HG03342 (cell line): ENCODE measurements around the gene LRRC61.
"Not testable (repeated sequence)": the region's sequence is repeated elsewhere in the genome, so short reads cannot be mapped to it uniquely, and the experiment has no call there.

Experiments used
- ATAC-seq: cut with Tn5 transposase; IDR thresholded peaks from one replicate; pipeline ENCODE4 v1.9.1; 2021; ENCODE audit warnings: mild to moderate bottlenecking, moderate library complexity; ENCODE audit not compliant: unreplicated experiment

The LRRC61 gene

DNA sequence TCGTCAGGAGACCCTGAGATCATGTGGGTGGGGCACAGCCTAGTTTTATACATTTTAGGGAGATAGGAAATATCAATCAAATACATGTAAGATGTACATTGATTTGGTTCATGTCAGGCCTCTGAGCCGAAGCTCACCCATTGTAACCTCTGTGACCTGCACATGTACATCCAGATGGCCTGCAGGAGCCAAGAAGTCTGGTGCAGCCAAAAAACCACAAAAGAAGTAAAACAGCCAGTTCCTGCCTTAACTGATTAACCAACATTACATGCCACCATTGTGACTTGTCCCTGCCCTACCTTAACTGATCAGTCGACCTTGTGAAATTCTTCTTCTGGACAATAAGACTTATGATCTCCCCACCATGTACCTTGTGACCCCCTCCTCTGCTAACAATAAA is 16.0 kb upstream of the LRRC61 start:
- no peak for ATAC-seq

- no peak for ATAC-seq
Observed at GRCh38 chr7:150307904-150308303, 15.3 kb upstream of the LRRC61 start.

GRCh38 chr7:150308575-150308974 is 14.6 kb upstream of the LRRC61 start:
- ATAC-seq: no peak

GRCh38 chr7:150311146-150311545 is 12.0 kb upstream of the LRRC61 start:
- no peak for ATAC-seq

DNA sequence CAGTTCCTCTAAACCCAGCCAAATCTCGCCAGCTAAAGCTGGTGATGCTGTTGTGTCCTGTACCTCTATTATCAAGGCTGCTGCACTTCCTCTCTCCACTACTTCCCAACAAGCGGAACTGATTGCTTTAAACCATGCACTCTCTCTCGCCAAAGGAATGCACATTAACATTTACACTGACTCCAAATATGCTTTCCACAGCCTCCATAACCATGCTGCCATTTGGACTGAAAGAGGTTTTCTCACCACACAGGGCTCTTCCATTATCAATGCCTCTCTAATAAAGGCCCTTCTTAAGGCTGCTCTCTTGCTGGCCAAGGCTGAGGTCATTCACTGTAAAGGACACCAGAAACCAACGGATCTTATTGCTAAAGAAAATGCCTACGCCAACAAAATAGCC is 11.4 kb upstream of the LRRC61 start:
- ATAC-seq: no peak

DNA sequence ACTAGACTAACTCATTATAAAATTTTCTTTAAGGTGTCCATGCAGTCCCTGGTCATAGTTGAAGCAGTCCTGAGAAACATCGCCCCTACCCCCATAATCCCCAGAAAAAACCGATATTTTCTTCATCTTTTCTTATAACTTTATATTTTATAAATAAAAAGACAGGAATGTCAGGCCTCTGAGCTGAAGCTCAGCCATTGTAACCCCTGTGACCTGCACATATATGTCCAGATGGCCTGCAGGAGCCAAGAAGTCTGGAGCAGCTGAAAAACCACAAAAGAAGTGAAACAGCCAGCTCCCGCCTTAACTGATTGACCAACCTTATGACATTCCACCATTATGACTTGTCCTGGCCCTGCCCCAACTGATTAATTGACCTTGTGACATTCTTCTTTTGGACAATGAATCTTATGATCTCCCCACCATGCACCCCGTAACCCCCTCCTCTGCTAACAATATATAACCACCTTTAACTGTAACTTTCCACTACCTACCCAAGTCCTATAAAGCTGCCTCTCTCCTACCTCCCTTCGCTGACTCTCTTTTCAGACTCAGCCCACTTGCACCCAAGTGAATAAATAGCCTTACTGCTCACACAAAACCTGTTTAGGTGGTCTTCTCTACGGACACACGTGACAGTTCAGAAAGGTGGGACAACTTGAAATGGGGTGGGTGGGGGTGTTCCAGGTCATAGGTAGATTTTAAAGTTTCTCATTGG is 10.3 kb upstream of the LRRC61 start:
- not testable (repeated sequence) for ATAC-seq

- no peak for ATAC-seq
Observed at GRCh38 chr7:150313367-150313809, 9.8 kb upstream of the LRRC61 start.

- no peak for ATAC-seq
Observed at GRCh38 chr7:150313870-150314269, 9.3 kb upstream of the LRRC61 start.

DNA sequence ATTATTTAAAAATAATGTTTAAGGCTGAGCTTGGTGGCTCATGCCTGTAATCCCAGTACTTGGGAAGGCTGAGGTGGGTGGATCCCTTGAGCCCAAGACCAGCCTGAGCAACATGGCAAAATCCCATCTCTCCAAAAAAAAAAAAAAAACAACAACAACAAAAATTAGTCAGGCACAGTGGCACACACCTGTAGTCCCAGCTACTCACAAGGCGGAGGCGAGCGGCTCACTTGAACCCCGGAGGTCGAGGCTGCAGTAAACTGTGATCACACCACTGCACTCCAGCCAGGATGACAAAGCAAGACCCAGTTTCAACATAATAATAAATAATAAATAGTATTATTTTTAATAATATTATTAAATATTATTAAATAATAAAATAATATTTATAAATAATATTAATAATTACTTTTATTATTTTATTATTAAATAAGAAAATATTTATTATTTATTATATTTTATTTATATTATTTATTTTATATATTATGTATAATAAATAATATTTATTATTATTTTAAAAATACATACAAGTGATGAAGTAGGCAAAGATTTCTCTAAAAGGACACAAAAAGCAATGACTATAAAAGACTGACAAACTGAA is 8.4 kb upstream of the LRRC61 start:
- no peak for ATAC-seq

GRCh38 chr7:150316987-150317386 is 6.2 kb upstream of the LRRC61 start:
- not testable (repeated sequence) for ATAC-seq

DNA sequence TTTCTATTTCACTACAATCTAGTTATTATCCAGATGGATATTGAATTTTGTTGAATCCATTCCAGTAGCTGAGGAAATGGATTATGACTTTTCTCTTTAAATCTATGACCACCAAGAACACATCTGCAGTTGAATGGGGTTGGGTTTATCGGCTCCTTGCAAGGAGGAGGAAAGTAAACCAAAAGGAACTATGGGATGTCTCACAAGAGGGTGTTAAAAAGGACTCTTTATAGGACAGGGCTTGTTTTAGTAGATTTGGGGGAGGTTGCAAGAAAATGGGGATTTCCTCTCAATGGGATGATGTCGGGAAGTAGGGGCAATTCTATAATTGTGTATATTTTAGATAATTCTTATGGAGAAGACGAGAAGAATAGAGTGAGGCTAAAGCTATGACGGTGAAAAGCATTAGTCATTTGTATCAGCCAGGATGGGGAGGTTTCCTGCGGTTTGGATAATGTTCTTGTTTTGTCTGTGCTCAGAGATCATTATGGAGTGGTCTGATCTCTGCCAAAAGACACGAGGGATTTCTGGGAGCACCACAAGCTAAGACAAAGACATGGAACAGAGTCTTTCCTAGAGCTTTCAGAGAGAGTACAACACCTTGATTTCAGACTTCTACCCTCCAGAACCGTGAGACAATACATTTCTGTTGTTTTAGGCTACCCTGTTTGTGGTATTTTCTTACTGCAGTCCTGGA is 5.3 kb upstream of the LRRC61 start:
- no peak for ATAC-seq

DNA sequence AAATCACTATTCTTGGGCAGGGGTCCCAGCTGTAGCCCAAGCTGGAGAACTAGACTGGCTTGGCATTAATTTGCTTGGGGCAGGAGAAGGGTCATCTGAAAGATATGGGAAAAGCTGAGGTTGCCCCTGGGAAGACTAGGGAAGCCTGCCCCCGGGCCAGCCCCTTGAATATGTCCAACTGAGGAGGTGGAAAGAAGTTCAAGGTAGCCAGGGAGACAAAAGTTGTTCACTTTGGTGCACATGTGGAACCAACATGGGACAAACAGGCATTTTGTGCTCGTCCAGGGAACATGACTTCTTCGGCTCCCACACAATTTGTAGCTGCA is 1.4 kb upstream of the LRRC61 start:
- no peak for ATAC-seq

DNA sequence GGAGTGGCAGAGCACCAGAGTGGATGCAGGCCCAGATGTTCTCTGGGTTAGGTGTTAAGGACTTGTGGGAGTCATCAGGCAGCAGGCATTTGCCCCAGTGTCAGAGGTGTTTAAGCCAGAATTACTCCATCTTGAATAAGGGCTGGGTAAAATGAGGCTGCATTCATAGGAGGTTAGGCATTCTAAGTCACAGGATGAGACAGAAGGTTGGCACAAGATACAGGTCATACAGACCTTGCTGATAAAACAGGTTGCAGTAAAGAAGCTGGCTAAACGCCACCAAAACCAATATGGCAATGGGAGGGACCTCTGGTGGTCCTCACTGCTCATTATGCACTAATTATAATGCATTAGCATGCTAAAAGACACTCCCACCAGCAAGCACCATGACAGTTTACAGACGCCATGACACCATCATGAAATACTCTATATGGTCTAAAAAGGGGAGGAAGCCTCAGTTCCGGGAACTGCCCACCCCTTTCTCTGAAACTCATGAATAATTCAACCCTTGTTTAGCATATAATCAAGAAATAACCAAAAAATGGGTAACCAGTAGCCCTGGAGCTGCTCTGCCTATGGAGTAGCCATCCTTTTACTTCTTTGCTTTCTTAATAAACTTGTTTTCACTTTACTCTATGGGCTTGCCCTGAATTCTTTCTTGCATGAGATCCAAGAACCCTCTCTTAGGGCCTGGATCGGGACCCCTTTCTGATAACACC is 882 bp upstream of the LRRC61 start:
- ATAC-seq: peak; percentile 29

- ATAC-seq: peak; percentile 25
Observed at GRCh38 chr7:150323682-150324372, 672 bp downstream of the LRRC61 start.

DNA sequence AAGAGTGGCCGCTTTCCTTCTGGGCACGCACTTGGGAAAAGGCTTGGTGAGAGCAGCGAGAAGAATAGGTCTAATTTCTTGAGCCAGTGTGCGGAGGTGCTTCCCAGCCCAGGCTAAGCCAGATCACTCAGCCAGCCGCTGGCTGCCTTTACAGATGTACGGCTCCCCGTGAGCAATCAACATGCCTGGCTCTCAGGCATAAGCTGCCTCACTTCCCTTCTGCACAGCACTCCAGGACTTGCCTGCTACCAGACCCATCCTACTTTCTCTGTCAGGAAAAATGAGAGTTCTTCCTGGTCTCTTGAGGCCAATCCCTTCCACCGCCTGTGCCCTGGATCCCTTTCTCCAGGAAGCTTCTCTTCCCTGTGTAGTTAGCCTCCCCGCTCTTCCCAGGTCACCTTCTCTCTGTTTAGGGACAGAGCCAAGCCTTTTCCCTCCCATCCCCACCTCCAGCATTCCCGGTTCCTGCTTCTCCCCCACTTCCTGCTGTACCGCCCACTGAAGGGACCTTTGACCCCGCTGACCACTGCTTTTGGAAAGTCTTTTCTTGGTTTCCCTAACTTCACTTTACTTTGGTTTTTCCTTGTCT is 1.3 kb downstream of the LRRC61 start:
- no peak for ATAC-seq

DNA sequence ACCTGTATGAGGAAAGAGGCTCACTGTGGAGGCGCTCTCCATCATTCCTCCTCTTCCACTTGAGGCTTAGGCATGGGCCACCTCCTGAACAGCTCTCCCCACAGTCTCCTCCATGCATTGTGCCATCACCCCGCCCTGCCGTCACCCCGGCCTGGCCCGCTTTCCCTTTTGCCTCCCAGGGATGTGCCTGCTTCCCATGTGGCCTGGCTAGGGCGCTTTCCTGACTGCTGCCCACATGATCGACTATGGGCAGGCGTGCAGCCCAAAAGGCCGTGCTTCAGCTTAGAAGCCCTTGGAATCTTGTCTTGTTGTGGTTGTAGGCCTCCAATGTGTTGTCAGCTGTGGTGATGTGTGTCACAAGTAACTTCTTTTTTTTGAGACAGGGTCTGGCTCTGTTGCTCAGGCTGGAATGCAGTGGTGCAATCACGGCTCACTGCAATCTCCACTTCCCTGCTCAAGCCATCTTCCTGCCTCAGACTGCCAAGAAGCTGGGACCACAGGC is 2.0 kb downstream of the LRRC61 start:
- no peak for ATAC-seq

DNA sequence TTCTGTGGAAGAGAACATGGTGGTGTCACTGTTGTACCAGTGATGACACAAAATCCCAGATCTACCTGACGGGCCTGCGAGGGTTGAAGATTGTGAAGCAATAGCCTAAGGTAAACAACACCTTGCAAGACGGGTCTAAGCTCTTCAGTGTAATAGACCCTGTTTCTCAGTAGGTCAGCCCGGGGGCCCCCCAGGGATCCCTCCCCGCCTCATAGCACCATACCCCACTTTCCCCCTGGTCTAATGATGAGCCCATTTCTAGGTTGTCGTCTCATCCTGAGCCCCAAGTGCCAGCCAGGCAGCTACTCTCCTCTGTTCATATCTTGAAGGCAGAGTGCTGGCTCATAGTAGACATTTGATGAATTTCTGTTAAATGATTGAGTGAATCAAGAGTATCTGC is 2.7 kb downstream of the LRRC61 start:
- ATAC-seq: no peak

- no peak for ATAC-seq
Observed at GRCh38 chr7:150326657-150327268, 3.6 kb downstream of the LRRC61 start.

- ATAC-seq: no peak
Observed at GRCh38 chr7:150327308-150327707, 4.2 kb downstream of the LRRC61 start.
